Fibroblast of villous mesenchyme (primary cell): ENCODE results near the gene ZNF594. TPM values are rescaled to one million over a fixed set of nuclear protein-coding genes. Genes with fewer than 3 reads are reported as not detected.

ENCODE experiments used
- DNase-seq: peaks from one replicate; pipeline ENCODE4 v3.0.0-alpha.2; 2010; ENCODE audit warnings: low read depth
- H3K4me3 ChIP-seq: 2 replicates; pipeline ENCODE4 v1.5.1; 2011; ENCODE audit warnings: low read depth, mild to moderate bottlenecking, low read length
- total RNA-seq: library from RNA; depleted of rRNA; stranded (reverse); fragments of >200 nt; gene quantifications from 2 replicates; pipeline ENCODE4 v1.2.3, GENCODE V29; 2012
- TF ChIP-seq, protein P1 (sequence below): IDR thresholded peaks from 2 replicates; pipeline ENCODE4 v1.5.1; 2012; ENCODE audit warnings: low read depth, mild to moderate bottlenecking, low read length; ENCODE audit not compliant: insufficient read depth

ZNF594 gene
- total RNA-seq, 1 donor, result 11.7 TPM

DNA sequence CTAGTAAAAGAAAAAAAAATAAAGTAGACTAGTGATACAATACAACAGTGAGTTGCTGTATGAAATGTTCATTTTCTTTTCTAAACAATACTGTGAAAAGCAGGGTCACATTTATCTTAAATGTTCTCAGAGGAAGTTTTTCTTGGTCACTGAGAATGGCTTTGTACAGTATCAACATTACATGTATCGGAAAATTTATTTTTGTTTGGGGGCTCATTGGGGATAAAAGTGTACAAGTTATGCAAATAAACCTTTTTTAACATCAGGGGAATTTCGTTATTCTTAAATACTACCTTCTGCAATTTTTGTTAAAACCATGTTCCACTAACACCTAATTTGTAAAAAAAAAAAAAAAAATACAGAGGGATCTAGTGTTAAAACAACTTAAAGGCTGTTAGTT is 8.7 kb upstream of the ZNF594 start:
- TF ChIP-seq, protein P1, sequence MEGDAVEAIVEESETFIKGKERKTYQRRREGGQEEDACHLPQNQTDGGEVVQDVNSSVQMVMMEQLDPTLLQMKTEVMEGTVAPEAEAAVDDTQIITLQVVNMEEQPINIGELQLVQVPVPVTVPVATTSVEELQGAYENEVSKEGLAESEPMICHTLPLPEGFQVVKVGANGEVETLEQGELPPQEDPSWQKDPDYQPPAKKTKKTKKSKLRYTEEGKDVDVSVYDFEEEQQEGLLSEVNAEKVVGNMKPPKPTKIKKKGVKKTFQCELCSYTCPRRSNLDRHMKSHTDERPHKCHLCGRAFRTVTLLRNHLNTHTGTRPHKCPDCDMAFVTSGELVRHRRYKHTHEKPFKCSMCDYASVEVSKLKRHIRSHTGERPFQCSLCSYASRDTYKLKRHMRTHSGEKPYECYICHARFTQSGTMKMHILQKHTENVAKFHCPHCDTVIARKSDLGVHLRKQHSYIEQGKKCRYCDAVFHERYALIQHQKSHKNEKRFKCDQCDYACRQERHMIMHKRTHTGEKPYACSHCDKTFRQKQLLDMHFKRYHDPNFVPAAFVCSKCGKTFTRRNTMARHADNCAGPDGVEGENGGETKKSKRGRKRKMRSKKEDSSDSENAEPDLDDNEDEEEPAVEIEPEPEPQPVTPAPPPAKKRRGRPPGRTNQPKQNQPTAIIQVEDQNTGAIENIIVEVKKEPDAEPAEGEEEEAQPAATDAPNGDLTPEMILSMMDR, result no peak
- DNase-seq, result no peak
- no peak overlapping the region for H3K4me3 ChIP-seq

DNA sequence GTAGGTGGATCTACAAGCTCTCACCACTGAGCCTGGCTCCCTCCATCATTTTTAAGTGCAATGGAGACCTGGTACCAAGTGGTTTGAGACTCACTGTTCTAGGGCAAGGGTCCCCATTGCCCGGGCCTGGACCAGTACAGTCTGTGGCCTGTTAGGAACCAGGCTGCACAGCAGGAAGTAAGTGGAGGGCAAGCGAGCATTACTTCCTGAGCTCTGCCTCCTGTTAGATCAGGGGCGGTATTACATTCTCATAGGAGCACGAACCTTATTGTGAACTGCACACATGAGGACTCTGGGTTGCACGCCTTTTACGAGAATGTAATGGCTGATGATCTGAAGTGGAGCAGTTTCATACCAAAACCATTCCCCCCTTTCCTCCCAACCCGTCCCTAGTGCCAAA is 6.8 kb upstream of the ZNF594 start:
- TF ChIP-seq, protein P1, result no peak
- H3K4me3 ChIP-seq, result no peak overlapping the region
- no peak for DNase-seq

DNA sequence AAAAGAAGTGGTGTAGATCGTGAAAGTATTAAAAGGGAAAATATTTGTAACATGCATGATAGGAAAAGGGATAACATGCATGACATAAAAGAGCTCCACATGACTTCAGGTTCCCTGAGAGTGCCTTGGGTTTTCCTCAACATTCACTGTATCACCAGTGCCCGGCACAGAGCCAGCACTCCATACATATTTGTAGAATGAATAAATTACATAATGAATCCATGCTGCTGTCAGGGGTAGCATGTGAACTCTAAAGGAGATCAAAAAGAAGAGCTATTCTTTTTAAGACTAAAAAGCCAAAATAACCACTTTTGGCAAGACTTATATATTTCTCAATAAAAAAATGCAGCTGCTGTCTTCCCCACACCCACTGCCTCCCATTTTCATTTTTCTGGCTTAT is 2.7 kb upstream of the ZNF594 start:
- no peak overlapping the region for H3K4me3 ChIP-seq
- TF ChIP-seq, protein P1, result no peak
- DNase-seq, result no peak

DNA sequence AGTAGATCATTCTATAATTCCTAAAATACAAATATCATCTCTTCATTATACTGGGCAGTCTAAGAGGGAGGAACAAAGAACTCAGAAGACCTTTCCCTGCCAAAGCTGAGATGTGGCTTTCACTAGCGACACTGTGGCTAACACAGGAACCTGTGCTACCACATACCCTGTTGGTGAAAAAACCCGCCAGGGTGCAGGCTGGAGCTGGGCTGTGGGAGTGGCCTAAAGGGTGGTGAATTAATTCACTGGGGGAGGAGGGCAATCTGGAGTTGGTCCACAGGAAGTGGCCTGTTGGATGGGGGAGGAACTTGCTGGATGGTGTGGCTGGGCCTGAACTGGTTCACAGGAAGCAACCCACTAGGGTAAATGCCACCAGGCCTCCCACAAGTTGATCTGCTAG is 7.4 kb downstream of the ZNF594 start:
- no peak for DNase-seq
- TF ChIP-seq, protein P1, result no peak
- H3K4me3 ChIP-seq, result no peak overlapping the region

DNA sequence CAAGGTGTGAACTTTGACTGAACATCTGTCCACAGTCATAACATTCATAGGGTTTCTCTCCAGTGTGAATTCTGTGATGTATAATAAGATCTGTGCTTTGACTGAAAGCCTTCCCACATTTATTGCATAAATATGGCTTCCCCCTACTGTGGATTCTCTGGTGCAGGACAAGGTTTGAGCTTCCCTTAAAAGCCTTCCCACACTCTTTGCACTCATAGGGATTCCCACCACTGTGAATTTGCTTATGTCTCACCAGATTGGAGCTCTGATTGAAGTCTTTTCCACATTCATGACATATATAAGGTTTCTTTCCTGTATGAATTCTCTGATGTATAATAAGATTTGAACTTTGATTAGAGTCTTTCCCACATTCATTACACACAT is 8.3 kb downstream of the ZNF594 start:
- no peak for DNase-seq
- no peak overlapping the region for H3K4me3 ChIP-seq
- TF ChIP-seq, protein P1, result no peak

DNA sequence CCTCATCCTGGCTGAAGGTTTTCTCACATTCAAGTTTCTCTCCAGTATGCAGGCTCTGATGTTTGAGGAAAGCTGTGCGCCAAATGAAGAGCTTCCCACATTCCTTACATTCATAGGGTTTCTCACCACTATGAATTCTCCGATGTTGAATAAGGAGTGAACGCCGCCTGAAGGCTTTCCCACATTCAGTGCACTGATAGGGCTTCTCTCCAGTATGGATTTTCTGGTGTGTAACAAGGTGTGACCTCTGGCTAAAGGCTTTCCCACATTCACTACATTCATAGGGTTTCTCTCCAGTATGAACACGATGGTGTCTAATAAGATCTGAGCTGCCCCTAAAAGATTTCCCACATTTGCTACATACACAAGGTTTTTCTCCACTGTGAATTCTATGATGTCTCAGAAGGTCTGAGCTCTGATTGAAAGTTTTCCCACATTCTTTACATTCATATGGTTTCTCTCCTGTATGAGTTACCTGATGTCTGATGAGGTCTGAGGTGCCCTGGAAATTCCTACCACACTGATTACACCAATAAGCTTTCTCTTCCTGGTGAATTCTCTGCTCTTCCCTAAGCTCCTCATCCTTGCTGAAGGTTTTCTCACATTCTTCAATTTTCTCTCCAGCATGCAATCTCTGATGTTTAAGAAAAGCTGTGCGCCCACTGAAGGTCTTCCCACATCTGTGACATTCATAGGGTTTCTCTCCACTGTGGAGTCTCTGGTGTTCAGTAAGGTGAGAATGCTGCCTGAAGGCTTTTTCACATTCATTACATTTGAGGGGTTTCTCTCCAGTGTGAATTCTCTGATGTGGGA is 8.9 kb downstream of the ZNF594 start:
- no peak for DNase-seq
- H3K4me3 ChIP-seq, result no peak overlapping the region
- TF ChIP-seq, protein P1, result no peak
